Activated CD4-positive, alpha-beta T cell treated with anti-CD3 and anti-CD28 coated beads for 36 hours (primary cell): ENCODE measurements around the gene MAST4. TPM values are rescaled to one million over a fixed set of nuclear protein-coding genes. Genes with fewer than 3 reads are reported as not detected.
A peak's percentile ranks its signal among the peaks of the same experiment; 100 is the strongest.

Source experiments
- ATAC-seq: fragments of 200-7000 bp; cut with Tn5 transposase; one replicate; pipeline ENCODE4 v1.10.0; 2021; ENCODE audit warnings: mild to moderate bottlenecking, moderate library complexity
- CTCF ChIA-PET: fragments of 350-600 bp; sonication (Branson Sonifier 250); formaldehyde crosslinking; loops from one replicate; lab custom pipeline; 2021; ENCODE audit warnings: antibody characterized with exemption; lab: Charles Lee
- POLR2A ChIA-PET: fragments of 350-600 bp; sonication (Branson Sonifier 250); formaldehyde crosslinking; loops from one replicate; lab custom pipeline; 2021; ENCODE audit warnings: antibody characterized with exemption, inconsistent platforms; lab: Charles Lee
- DNase-seq: peaks from one replicate; pipeline ENCODE4 v3.0.0-alpha.2; 2020
- H3K27ac Mint-ChIP-seq: one replicate; pipeline ENCODE4 v1.8.0; 2021; ENCODE audit warnings: mixed read lengths
- H3K27me3 Mint-ChIP-seq: one replicate; pipeline ENCODE4 v1.8.0; 2021; ENCODE audit warnings: mixed read lengths
- H3K36me3 Mint-ChIP-seq: one replicate; pipeline ENCODE4 v1.8.0; 2021; ENCODE audit warnings: low read depth, mixed read lengths
- H3K4me1 Mint-ChIP-seq: one replicate; pipeline ENCODE4 v1.8.0; 2021; ENCODE audit warnings: mixed read lengths
- H3K4me3 Mint-ChIP-seq: one replicate; pipeline ENCODE4 v1.8.0; 2021; ENCODE audit warnings: mild to moderate bottlenecking, moderate library complexity, mixed read lengths
- H3K9me3 Mint-ChIP-seq: one replicate; pipeline ENCODE4 v1.8.0; 2021; ENCODE audit warnings: low read depth, mixed read lengths
- intact Hi-C, 2 experiments: fragments of 100-400 bp; cut with DNase I in 1 of 2; cut with micrococcal nuclease in 1 of 2; formaldehyde crosslinking; loops; one replicate each; pipeline versions ENCODE4 v1.14.2 to v1.15.1; 2022 to 2024; cut with DNase I, micrococcal nuclease
- total RNA-seq, 2 experiments: library from RNA; stranded (reverse); gene quantifications; one replicate each; pipeline ENCODE4 v1.2.3, GENCODE V29; 2021

The MAST4 gene
- total RNA-seq, 2 experiments from 2014 or later = 19.2 to 26.7 TPM

DNA sequence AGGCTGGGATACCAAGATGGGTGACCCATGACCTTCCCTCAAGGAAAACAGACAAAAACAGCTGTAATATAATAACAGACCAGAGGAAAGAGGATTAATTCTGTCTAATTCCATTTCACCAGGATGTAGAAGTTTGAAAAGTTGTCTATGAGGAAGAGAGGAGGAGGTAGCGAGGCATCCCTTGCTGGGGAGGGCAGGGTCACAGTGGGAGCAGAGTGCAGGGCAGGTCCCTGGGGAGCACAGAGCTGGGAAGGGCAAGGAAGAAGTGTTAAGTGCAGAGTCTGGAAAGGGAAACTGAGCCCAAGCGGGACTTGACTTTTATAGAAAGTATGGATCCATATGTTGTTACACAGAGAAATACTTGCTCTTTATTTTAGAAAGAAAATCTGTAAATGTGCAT lies 389.8 kb downstream of the MAST4 start:
- ChIA-PET POLR2A (interaction anchor here (0.5 kb wide), 1 partner anchor 10 kb away, joined by 3 read pairs; no protein-coding TSS in a partner anchor), CTCF (interaction anchor here (1.2 to 4.2 kb wide), 5 partner anchors 8 to 223 kb away, joined by 3 to 33 read pairs (median 6); no protein-coding TSS in a partner anchor)
- Mint-ChIP-seq H3K36me3 (no peaks in the 10 kb centered on the region), H3K27me3 (no peaks in the 10 kb centered on the region), H3K27ac (no peak overlapping the region), H3K4me3 (no peak overlapping the region), H3K9me3 (no peaks in the 10 kb centered on the region), H3K4me1 (peaks cover 2% of the 10 kb centered on the region)
- intact Hi-C loops = loop anchor here in 1 of 2 experiments (5.0 to 10.0 kb wide), 2 partner anchors 161 to 681 kb away; no protein-coding TSS in a partner anchor
- ATAC-seq (no peak), DNase-seq (no peak)

DNA sequence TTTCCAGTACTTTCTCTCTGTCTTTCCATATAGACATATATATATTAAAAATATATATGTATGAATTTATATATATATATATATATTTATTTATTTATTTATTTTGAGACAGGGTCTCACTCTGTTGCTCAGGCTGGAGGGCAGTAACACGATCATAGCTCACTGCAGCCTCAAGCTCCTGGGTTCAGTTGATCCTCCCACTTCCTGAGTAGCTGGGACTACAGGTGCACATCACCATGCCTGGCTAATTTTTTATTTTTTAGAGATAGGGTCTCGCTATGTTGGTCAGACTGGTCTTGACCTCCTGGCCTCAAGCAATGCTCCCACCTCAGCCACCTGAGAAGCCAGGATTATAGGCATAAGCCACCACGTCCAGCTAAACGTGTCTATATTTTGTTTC lies 390.3 kb downstream of the MAST4 start:
- CTCF ChIA-PET = interaction anchor here (0.5 to 4.2 kb wide), 12 partner anchors 8 to 222 kb away, joined by 3 to 33 read pairs (median 4); no protein-coding TSS in a partner anchor
- intact Hi-C loops = loop anchor here in 1 of 2 experiments (5.0 to 10.0 kb wide), 2 partner anchors 161 to 682 kb away; no protein-coding TSS in a partner anchor
- Mint-ChIP-seq H3K9me3 (no peaks in the 10 kb centered on the region), H3K4me1 (peaks cover 2% of the 10 kb centered on the region), H3K4me3 (no peak overlapping the region), H3K36me3 (no peaks in the 10 kb centered on the region), H3K27me3 (no peaks in the 10 kb centered on the region), H3K27ac (no peak overlapping the region)
- ATAC-seq (no peak), DNase-seq (no peak)
- POLR2A ChIA-PET = interaction anchor here (0.5 kb wide), 1 partner anchor 10 kb away, joined by 3 read pairs; no protein-coding TSS in a partner anchor

DNA sequence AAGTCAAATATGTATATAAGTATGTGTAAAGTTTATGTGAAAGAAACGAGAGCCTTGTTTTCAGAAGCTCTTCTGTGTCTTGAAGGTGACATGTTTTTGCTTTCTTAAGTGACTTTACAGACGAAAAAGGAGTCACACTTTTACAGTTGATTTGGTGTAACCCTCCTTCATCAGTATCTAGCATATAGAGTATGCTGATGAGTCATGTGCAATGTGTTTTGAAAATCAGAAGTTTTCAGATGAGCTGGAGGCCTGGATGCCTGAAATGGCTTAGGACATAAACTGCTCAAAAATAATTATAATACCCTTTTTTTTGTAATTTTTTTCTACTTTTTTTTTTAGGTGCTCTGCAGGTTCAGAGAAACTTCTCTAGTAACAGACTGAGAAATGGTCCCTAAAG lies 390.9 kb downstream of the MAST4 start:
- H3K36me3 Mint-ChIP-seq = no peaks in the 10 kb centered on the region
- no peak overlapping the region for H3K27ac Mint-ChIP-seq
- H3K4me1 Mint-ChIP-seq = peaks cover 2% of the 10 kb centered on the region
- no peak overlapping the region for H3K4me3 Mint-ChIP-seq
- POLR2A ChIA-PET = no interaction called here
- H3K9me3 Mint-ChIP-seq = no peaks in the 10 kb centered on the region
- intact Hi-C loops = loop anchor here in 1 of 2 experiments (5.0 to 10.0 kb wide), 2 partner anchors 160 to 682 kb away; no protein-coding TSS in a partner anchor
- DNase-seq (no peak), ATAC-seq (peak; percentile 63)
- CTCF ChIA-PET = interaction anchor here (0.5 to 4.2 kb wide), 18 partner anchors 9 to 223 kb away, joined by 3 to 33 read pairs (median 3); no protein-coding TSS in a partner anchor
- no peaks in the 10 kb centered on the region for H3K27me3 Mint-ChIP-seq

DNA sequence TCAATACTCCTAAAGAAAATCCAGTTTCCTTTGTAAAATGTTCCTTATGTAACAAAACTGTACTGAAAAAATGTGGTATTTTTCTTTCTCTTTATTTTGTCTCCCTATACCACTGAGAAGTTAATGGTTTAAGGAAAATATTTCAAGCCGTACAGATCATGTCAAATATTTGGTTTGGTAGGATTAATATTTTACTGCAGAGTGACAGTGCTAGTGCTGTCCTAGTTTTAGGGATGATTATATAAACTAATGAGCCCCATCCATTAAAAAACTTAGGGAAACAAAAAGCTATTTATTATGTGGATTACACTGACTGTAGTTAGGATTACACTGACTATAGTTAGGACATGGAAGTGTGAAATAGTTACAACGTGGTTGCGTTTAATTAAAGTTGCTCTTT lies 391.3 kb downstream of the MAST4 start:
- Mint-ChIP-seq H3K27me3 (no peaks in the 10 kb centered on the region), H3K27ac (no peak overlapping the region), H3K4me3 (no peak overlapping the region), H3K4me1 (peaks cover 2% of the 10 kb centered on the region), H3K9me3 (no peaks in the 10 kb centered on the region), H3K36me3 (no peaks in the 10 kb centered on the region)
- intact Hi-C loops = loop anchor here in 1 of 2 experiments (5.0 to 10.0 kb wide), 2 partner anchors 160 to 683 kb away; no protein-coding TSS in a partner anchor
- ATAC-seq (no peak), DNase-seq (no peak)
- ChIA-PET CTCF (interaction anchor here (0.7 to 4.2 kb wide), 18 partner anchors 9 to 222 kb away, joined by 3 to 33 read pairs (median 3); no protein-coding TSS in a partner anchor), POLR2A (no interaction called here)

DNA sequence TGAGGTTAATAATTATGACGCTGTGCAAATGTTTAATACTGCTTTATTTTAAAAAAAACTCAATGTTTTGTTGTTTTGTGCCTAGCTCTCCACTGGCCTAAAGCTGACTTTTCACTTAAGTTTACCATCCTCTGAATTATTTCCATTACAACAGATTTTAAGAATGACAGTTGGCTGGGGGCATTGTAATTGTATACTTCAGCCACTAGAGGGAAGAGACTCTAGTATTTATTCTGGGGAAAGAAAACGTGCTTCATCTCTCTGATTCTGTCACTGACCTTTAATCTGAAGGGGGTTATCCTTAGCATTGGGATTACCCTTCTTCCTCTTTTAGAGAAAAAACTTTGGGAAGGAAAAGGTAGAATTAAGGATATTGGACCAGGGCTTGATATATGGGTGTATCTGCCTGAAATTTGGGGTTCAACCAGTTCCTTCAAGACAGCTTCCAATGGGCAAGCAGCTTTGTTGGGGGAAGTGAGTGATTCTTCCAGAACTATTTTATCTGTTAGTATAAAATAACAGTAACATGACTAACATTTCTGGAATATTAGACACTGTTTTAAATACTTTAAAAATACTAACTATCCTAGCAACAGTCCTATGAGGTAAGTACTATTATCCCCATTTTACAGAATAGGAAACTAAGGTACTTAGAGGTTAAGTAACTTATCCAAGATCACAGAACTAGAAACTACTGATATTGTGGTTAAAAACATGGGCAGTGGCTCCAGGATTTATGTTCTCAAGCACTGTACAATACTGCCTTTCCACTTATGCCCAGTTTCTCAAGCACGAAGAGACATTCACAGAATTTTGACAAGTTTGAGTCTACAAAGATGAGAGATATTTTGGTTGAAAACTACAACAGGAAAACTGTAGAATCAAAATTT lies 392.0 kb downstream of the MAST4 start:
- Mint-ChIP-seq H3K36me3 (no peaks in the 10 kb centered on the region), H3K27me3 (no peaks in the 10 kb centered on the region), H3K27ac (no peak overlapping the region), H3K9me3 (no peaks in the 10 kb centered on the region), H3K4me3 (no peak overlapping the region), H3K4me1 (peaks cover 2% of the 10 kb centered on the region)
- ATAC-seq (peak; percentile 69), DNase-seq (no peak)
- intact Hi-C loops = loop anchor here (1.0 to 10.0 kb wide), 3 partner anchors 159 to 683 kb away; no protein-coding TSS in a partner anchor
- ChIA-PET POLR2A (no interaction called here), CTCF (interaction anchor here (0.7 to 4.2 kb wide), 19 partner anchors 10 to 222 kb away, joined by 3 to 33 read pairs (median 3); no protein-coding TSS in a partner anchor)

DNA sequence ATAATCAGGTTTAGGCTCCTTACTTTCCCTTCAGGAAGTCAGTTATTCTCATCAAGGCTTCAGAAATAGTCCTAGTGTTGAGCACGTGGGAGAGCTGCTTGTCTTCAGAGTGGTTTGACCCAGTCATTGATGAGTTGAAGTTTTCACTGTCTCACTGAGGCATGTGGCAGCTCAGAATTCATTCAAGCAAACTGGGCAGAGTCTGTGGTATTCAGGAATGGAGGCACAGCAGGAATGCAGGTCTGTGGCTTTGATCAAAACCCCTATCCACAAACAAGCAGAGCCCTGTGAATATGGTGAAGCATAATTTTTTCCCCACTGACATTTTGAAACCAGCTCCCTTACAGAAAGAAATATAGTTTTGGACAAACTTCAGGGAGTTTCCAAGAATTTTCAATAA lies 393.1 kb downstream of the MAST4 start:
- DNase-seq (no peak), ATAC-seq (no peak)
- Mint-ChIP-seq H3K27ac (no peak overlapping the region), H3K36me3 (no peaks in the 10 kb centered on the region), H3K4me3 (no peak overlapping the region), H3K4me1 (peaks cover 2% of the 10 kb centered on the region), H3K9me3 (no peaks in the 10 kb centered on the region), H3K27me3 (no peaks in the 10 kb centered on the region)
- CTCF ChIA-PET = interaction anchor here (0.5 to 4.2 kb wide), 8 partner anchors 8 to 684 kb away, joined by 3 to 33 read pairs (median 3); no protein-coding TSS in a partner anchor
- intact Hi-C loops = loop anchor here in 1 of 2 experiments (5.0 to 10.0 kb wide), 2 partner anchors 158 to 684 kb away; no protein-coding TSS in a partner anchor
- POLR2A ChIA-PET = no interaction called here

DNA sequence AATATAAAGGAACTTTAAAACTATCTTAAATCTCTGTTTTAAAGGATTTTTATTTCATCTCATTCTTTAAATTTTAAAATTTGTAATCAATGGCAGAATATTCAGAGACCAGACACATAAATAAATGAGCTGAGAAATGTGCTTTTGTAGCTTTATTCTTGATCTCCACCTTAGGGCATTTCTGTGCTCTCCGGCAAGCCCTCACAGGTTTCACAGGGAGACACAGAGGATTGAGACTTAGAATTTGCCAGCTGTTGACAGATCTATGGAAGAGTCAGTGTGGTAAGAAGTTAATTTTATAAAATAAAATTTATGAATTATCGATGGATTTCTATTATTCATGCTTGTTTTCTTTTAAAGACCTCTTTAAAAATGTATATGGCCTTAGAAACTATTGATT lies 393.6 kb downstream of the MAST4 start:
- ChIA-PET CTCF (interaction anchor here (0.5 to 4.2 kb wide), 7 partner anchors 9 to 684 kb away, joined by 3 to 33 read pairs (median 3); no protein-coding TSS in a partner anchor), POLR2A (no interaction called here)
- Mint-ChIP-seq H3K36me3 (no peaks in the 10 kb centered on the region), H3K27me3 (no peaks in the 10 kb centered on the region), H3K9me3 (no peaks in the 10 kb centered on the region), H3K27ac (no peak overlapping the region), H3K4me1 (peaks cover 2% of the 10 kb centered on the region), H3K4me3 (no peak overlapping the region)
- DNase-seq (no peak), ATAC-seq (no peak)
- intact Hi-C loops = loop anchor here in 1 of 2 experiments (5.0 to 10.0 kb wide), 2 partner anchors 158 to 685 kb away; no protein-coding TSS in a partner anchor

DNA sequence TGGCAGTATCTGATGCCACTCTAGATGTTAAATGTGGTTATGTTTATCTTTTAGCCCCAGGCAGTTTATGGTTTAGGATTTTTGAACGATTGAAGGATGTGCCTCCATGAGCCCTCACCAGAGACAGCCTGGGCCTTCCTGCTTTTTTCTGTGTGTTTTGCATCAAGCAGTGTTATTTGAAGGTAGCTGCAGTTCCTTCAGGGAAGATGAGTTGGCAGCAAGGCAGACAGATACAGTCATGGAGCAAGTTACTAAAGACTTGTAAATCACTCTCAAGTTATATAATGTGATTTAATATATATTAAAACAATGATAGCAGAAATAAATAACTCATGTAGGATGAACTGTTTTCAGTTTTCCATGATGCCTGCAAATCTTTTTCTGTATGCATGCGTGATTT lies 395.6 kb downstream of the MAST4 start:
- Mint-ChIP-seq H3K4me1 (peaks cover 2% of the 10 kb centered on the region), H3K27ac (no peak overlapping the region), H3K36me3 (no peaks in the 10 kb centered on the region), H3K27me3 (no peaks in the 10 kb centered on the region), H3K9me3 (no peaks in the 10 kb centered on the region), H3K4me3 (no peak overlapping the region)
- intact Hi-C loops = no loop called here
- ATAC-seq = no peak
- DNase-seq = no peak
- ChIA-PET POLR2A (no interaction called here), CTCF (interaction anchor here (0.6 to 1.2 kb wide), 2 partner anchors 9 to 16 kb away, joined by 3 read pairs; no protein-coding TSS in a partner anchor)

DNA sequence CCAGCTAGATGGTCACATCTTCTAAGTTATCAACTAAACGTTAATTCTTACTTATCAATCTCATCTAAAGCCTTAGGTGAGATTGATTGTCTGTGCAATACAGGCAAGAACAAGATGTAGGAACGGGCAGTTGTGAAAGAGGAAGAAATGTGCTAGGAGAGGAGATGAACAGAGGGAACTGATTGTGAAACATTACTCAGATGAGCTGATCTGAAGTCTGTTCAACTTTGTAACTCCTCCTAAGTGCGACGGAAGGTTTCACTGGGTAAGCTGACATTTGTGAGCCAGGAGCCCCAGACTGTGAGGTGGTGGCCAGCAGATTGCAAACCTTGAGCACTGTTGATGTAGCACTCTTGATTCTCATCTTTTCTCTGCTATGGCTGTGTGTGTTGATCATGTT lies 396.4 kb downstream of the MAST4 start:
- DNase-seq = no peak
- Mint-ChIP-seq H3K36me3 (no peaks in the 10 kb centered on the region), H3K4me1 (peaks cover 2% of the 10 kb centered on the region), H3K9me3 (no peaks in the 10 kb centered on the region), H3K27me3 (no peaks in the 10 kb centered on the region), H3K27ac (no peak overlapping the region), H3K4me3 (no peak overlapping the region)
- ChIA-PET POLR2A (no interaction called here), CTCF (interaction anchor here (0.6 kb wide), 1 partner anchor 15 kb away, joined by 3 read pairs; no protein-coding TSS in a partner anchor)
- no peak for ATAC-seq
- intact Hi-C loops = no loop called here

DNA sequence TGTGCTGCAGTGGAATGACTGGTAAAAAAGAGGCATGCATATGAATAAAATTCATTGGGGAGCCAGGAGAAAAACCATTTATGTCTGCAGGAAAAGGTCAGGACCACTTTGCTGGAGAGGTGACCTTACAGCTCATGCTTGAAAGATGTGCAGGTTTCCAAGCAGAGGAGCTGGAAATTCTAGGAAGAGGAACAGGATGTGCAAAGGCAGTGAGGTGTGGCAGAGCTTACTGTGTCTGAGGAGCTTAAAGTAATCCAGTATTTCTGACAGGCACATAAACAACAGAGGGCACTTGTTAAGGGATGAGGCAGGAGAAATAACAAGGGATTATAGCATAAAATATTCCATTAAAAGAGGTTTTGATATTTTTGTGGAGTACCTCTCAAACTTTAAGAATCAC lies 397.3 kb downstream of the MAST4 start:
- Mint-ChIP-seq H3K27ac (no peak overlapping the region), H3K27me3 (no peaks in the 10 kb centered on the region), H3K9me3 (no peaks in the 10 kb centered on the region), H3K36me3 (no peaks in the 10 kb centered on the region), H3K4me1 (no peaks in the 10 kb centered on the region), H3K4me3 (no peak overlapping the region)
- ChIA-PET POLR2A (interaction anchor here (0.6 kb wide), 1 partner anchor 18 kb away, joined by 3 read pairs; no protein-coding TSS in a partner anchor), CTCF (no interaction called here)
- intact Hi-C loops = no loop called here
- ATAC-seq (no peak), DNase-seq (no peak)

DNA sequence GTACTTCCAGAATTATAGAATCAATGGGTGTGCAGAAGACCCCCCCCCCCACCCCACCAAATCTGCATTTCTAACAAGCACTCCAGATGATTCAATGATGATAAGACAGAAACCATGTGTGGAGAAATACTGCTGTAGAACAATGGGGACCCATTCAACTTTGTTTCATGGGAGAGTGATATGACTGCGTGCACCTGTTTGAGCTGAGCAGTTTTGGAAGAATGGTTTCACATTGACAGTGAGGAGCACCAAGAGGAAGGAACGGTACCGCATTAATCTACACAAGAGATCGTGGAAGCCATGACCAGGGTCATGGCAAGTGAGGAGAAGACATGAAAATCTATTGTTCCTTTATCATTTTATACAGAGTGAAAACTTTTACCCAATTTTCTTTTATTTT lies 397.7 kb downstream of the MAST4 start:
- ATAC-seq = peak; percentile 36
- DNase-seq = no peak
- Mint-ChIP-seq H3K36me3 (no peaks in the 10 kb centered on the region), H3K4me3 (no peak overlapping the region), H3K4me1 (no peaks in the 10 kb centered on the region), H3K27me3 (no peaks in the 10 kb centered on the region), H3K27ac (no peak overlapping the region), H3K9me3 (no peaks in the 10 kb centered on the region)
- POLR2A ChIA-PET = no interaction called here
- intact Hi-C loops = no loop called here
- CTCF ChIA-PET = interaction anchor here (1.8 kb wide), 1 partner anchor 11 kb away, joined by 8 read pairs; no protein-coding TSS in a partner anchor
